Subcutaneous adipose tissue (tissue), 4 donors: ENCODE results near the gene MSX2. TPM values are rescaled to one million over a fixed set of nuclear protein-coding genes. Genes with fewer than 3 reads are reported as not detected.

Source experiments
- CTCF ChIP-seq: fragments of 450-650 bp; IDR thresholded peaks from one replicate; pipeline ENCODE4 v1.5.1; 2016; ENCODE audit warnings: low read depth, mild to moderate bottlenecking, control low read depth, antibody characterized with exemption, moderate library complexity
- small RNA-seq: library from RNA; depleted of rRNA; stranded (forward); fragments of <200 nt; gene quantifications from one replicate; pipeline ENCODE3, GENCODE V24; 2016
- total RNA-seq, 4 donors: library from RNA; depleted of rRNA; stranded (reverse); fragments of >200 nt; gene quantifications; one replicate each; pipeline ENCODE4 v1.1.0, GENCODE V29; 2016

Gene MSX2
- total RNA-seq, 4 donors from 2014 or later, result 0.34 to 0.98 (median 0.71) TPM

GRCh38 chr5:174767670-174768069 is 43.3 kb downstream of the MSX2 start:
- no peak for TF ChIP-seq CTCF

GRCh38 chr5:174769005-174769404 is 44.6 kb downstream of the MSX2 start:
- no peak for TF ChIP-seq CTCF

- no peak for TF ChIP-seq CTCF
These were observed 49.0 kb downstream of the MSX2 start for GRCh38 chr5:174773371-174773770.

GRCh38 chr5:174775081-174775480 is 50.7 kb downstream of the MSX2 start:
- no peak for TF ChIP-seq CTCF

GRCh38 chr5:174777111-174777510 is 52.7 kb downstream of the MSX2 start:
- no peak for TF ChIP-seq CTCF

GRCh38 chr5:174777583-174777982 is 53.2 kb downstream of the MSX2 start:
- TF ChIP-seq CTCF, result no peak

Small RNA genes within 50 kb of the gene (small RNA-seq; reads per million reads assigned to genes)
- not detected for gene MIR4634
